Muscle of back (tissue), 11 donors: ENCODE measurements around the gene DOCK2. TPM values are rescaled to one million over a fixed set of nuclear protein-coding genes. Genes with fewer than 3 reads are reported as not detected.
"Not testable (repeated sequence)": the region's sequence is repeated elsewhere in the genome, so short reads cannot be mapped to it uniquely, and the experiment has no call there.

ENCODE experiments used
- DNase-seq, 3 donors: peaks; one replicate each; pipeline versions ENCODE4 v3.0.0 to v3.0.0-alpha.2; 2013
- polyA plus RNA-seq, 10 donors: library from polyadenylated mRNA; unstranded; fragments of 120-200 nt; gene quantifications; one replicate each; pipeline ENCODE4 v1.2.1, GENCODE V29; 2013; ENCODE audit not compliant: insufficient read length in 10 of 10

Gene DOCK2
- polyA plus RNA-seq, 10 donors: 3.0 to 8.6 (median 3.7) TPM

DNA sequence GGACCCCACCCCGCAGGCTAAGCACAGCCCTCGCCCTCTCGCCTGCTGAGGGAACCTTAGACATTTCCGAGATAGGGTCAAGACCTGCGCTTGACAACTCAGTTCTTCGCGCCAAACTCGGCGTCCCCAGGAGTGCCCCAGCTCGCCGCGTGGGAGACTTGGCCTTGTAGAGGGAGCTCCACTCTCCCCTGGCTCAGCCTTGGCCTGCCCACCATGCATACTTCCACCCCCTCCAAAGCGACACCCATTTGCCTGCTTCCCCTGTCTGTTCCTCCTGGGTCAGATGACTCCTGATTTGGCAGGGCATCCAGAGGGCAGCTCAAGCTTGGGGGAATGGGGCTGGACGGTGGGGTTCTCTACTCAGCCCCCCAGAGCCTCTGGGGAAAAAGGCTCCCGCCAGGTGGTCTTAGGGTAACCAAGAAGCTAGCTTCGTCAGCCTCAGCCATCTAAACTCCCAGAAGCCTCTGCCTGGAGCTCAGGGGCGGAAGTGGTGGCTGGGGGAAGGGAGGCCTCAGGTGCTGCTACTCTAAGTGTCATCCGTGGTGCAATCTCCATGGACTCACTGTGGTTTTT is 560 bp downstream of the DOCK2 start:
- DNase-seq: no peak

GRCh38 chr5:169641253-169641652 is 4.2 kb downstream of the DOCK2 start:
- peak in 1 of 3 donors; percentile 26 for DNase-seq

DNA sequence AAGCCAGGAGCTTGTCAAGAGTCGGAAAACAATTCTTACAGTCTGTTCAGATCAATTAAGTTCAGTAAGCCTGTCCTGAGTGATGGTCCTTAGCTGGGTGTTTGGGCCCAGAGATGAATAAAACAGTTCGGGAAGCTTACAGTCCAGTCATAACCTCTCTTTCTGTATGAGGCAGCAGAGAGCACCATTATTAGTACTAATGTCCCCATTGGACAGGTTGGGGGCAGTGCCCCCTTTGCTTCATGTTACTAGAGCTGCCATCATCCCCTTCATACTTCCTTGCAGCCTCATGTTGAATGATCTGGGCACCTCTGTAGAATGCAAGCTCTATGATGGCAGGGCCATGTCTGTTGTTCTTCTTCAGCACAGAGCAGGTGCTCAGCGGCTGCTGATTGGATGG is 9.8 kb downstream of the DOCK2 start:
- DNase-seq: no peak

GRCh38 chr5:169647566-169647965 is 10.5 kb downstream of the DOCK2 start:
- peak in 1 of 3 donors; percentile 37 for DNase-seq

DNA sequence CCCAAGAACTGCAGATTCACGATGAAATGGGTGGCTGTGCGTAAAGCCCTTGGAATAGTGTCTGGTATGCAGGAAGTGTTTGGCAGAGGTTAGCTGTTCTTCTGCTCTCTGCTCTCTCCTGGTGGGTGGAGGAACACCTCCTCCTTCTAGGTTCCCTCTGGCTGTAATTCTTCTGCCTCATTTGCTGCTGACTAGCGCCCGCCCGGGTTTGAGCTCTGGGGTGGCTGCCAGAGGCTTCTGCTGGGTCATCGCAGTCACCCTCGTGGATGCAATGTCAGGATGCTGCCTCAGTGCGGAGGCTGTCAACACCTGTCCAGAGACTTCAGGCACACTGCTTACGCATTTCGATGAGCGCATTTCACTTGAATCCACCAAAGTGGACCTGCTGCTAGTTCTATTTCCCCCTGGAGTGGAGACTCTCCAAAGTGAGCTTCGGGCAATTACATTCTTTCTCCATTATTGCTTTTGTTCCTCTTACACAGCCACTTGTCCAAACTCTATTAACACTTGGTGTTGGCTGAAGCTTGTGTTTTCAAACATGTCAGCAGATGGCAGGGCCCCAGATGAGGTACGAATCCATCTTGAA is 11.7 kb downstream of the DOCK2 start:
- no peak for DNase-seq

DNA sequence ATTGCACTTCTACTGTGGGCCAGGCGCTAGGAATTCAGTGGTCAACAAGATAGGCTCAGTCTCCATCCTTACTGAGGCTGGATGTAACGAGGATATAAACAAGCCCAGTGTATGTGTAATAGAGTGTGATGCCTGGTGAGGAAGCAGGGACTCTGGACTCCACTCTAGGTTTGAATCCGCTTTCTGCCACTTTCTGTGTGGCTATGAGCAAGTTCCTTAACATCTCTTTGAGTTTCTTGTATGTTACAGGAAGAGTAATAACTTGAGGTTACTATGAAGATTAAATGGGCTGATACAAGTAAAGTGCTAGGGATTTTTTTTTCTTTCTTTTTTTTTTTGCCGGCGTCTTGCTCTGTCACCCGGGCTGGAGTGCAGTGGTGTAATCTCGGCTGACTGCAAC is 12.4 kb downstream of the DOCK2 start:
- DNase-seq: no peak

- peak in 1 of 3 donors; percentile 17 for DNase-seq
Measured at GRCh38 chr5:169650701-169651331, 13.7 kb downstream of the DOCK2 start.

- peak in 1 of 3 donors; percentile 22 for DNase-seq
Measured at GRCh38 chr5:169651526-169651925, 14.5 kb downstream of the DOCK2 start.

DNA sequence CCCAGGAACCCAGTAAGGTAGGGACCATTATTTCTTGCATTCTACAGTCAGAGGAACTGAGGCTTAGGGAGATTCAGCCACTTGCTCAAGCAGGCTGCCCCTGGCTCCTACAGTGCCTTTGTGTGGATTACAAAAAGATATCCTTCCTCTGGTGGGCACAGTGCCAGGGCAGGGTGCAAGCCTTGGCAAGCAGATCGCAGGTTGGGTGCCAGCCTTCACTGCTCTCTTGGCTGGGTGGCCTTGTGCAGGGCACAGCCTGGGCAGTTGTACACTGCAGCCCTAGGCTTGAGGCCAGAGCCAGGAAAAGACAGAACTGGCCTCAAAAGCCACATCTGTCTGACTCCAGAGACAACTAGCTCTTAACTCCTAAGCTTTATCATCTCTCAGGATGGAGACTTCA is 15.0 kb downstream of the DOCK2 start:
- no peak for DNase-seq

- no peak for DNase-seq
Measured at GRCh38 chr5:169653091-169653490, 16.0 kb downstream of the DOCK2 start.

- DNase-seq: no peak
Measured at GRCh38 chr5:169655353-169655752, 18.3 kb downstream of the DOCK2 start.

DNA sequence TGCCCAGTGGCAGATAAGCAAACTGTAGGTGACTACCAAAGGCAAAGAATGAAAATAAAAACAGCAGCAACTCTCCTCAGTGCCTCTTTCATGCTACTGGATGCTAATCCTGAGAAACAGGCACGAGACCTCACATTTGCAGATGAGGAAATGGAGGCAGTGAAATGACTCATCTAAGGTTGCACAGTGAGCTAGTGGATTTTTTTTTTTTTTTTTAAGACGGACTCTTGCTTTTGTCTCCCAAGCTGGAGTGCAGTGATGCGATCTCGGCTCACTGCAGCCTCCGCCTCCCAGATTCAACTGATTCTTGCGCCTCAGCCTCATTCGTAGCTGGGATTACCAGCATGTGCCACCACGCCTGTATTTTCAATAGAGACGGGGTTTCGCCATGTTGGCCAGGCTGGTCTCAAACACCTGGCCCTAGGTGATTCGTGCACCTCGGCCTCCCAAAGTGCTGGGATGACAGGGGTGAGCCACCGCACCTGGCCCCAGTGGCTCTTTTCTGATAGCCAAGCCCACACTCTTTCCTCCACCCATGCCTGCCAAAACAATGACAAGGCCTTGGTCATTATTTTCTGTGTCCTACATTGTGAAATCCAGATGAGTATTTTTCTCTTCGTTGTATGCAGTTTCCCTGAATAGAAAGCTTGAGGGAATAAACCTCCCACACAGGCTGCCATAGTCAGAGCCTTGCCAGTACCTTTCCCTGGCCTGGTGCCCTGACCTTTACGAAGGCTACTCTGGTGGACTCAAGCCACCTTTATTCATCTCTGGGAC is 19.2 kb downstream of the DOCK2 start:
- DNase-seq: no peak

DNA sequence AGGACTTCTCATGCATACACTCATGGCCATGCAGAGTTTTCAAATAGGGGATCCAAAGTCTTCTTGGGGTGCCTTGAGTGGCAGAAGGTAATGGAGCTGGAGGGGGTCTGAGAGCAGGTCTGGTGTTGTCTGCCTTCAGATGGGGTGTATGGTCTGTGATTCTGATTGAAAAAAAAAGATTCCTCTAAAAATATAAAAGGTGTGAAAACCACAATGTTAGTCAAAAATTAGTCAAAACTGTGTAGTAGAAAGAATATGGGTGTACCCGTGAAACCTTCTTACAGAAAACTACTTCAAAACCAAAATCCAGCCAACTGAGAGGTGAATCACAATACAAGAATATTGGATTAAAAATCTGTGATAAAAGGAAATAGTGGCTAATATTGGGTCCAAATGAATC is 20.1 kb downstream of the DOCK2 start:
- DNase-seq: no peak

- DNase-seq: not testable (repeated sequence)
Measured at GRCh38 chr5:169662451-169662850, 25.4 kb downstream of the DOCK2 start.

GRCh38 chr5:169663537-169663936 is 26.5 kb downstream of the DOCK2 start:
- no peak for DNase-seq

GRCh38 chr5:169666365-169666764 is 29.3 kb downstream of the DOCK2 start:
- DNase-seq: no peak

DNA sequence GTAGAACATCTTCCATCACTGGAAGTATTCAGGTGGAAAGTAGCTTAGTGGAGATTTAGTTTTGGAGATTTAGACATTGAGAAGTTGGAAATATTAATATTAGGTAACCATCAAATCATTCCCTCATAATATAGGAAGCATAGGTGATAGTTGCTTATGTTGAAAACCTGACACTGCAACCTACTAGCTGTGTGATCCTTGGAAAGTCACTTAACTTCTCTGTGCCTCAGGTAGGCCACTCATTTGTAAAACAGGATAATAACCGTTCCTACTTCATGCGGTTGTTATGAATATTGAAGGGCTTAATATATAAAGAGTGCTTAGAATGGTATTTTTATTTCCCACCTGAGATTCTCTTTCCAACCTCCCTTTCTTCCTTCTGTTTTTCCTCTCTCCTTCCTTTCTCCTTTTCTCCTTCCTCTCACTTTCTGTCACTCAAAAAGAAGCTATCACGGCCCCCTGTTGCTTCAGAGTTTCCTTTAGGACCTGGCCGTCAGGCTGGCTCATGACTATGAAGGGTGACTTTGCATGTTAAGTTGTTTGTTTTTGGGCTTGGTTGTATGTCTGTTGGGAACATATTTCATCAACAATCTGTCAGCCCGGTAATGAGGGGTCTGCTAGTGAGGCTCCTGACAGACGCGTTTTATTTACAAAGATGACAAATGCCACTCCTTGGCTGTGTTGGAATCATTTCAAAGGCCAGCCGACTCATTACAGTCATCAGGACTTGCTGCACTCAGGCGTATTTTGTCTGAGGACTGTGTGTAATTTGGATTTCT is 31.0 kb downstream of the DOCK2 start:
- DNase-seq: no peak

- no peak for DNase-seq
Measured at GRCh38 chr5:169668732-169669131, 31.7 kb downstream of the DOCK2 start.

- no peak for DNase-seq
Measured at GRCh38 chr5:169670769-169671525, 33.9 kb downstream of the DOCK2 start.

DNA sequence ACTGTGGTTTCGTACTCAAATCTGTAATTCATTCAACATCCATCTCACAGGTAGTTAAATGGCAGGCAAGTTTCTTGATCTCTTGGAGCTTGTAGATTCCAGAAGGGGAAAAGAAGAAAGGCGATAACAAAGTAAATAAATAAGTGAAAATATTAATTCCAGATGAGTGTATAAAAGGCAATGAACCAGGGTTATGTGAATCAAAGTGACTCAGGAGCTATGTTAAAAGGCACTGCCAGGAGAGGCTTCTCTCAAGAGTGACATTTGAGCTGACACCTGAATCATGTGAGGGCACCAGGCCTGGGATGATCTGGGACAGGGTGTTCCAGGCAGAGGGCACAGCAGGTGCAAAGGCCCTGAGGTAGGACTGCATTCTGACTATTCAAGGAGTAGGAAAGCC is 45.0 kb downstream of the DOCK2 start:
- no peak for DNase-seq

- no peak for DNase-seq
Measured at GRCh38 chr5:169686137-169686536, 49.1 kb downstream of the DOCK2 start.
